Central memory CD8-positive, alpha-beta T cell (primary cell): ENCODE data around the gene SLC22A23.

ENCODE experiments used
- ATAC-seq: fragments of 150-1000 bp; cut with Tn5 transposase; replicated peaks from 2 replicates; pipeline ENCODE4 v1.10.0; 2022; ENCODE audit warnings: mild to moderate bottlenecking, moderate FRiP score, moderate number of reproducible peaks; ENCODE audit not compliant: poor library complexity, severe bottlenecking; ENCODE audit errors: extremely low read depth
- DNase-seq, 2 donors: peaks; one replicate each; pipeline ENCODE4 v3.0.0; 2021; ENCODE audit warnings: low spot score in 2 of 2
- H3K27ac Mint-ChIP-seq: one replicate; pipeline ENCODE4 v1.8.0; 2022; ENCODE audit warnings: low read depth, mild to moderate bottlenecking, moderate library complexity, mixed read lengths
- H3K27me3 Mint-ChIP-seq: one replicate; pipeline ENCODE4 v1.8.0; 2022; ENCODE audit warnings: mixed read lengths
- H3K36me3 Mint-ChIP-seq: one replicate; pipeline ENCODE4 v1.8.0; 2022; ENCODE audit warnings: mild to moderate bottlenecking, moderate library complexity, mixed read lengths; ENCODE audit not compliant: insufficient read depth
- H3K4me1 Mint-ChIP-seq: one replicate; pipeline ENCODE4 v1.8.0; 2022; ENCODE audit warnings: mixed read lengths
- H3K4me3 Mint-ChIP-seq: one replicate; pipeline ENCODE4 v1.8.0; 2022; ENCODE audit warnings: mild to moderate bottlenecking, moderate library complexity, mixed read lengths
- H3K9me3 Mint-ChIP-seq: one replicate; pipeline ENCODE4 v1.8.0; 2022; ENCODE audit warnings: mixed read lengths

The SLC22A23 gene

GRCh38 chr6:3292431-3293197, 164.2 kb downstream of the SLC22A23 start:
- Mint-ChIP-seq H3K27ac (no peak overlapping the region), H3K4me1 (no peaks in the 10 kb centered on the region), H3K9me3 (no peaks in the 10 kb centered on the region), H3K4me3 (no peak overlapping the region), H3K27me3 (peaks cover 47% of the 10 kb centered on the region), H3K36me3 (no peaks in the 10 kb centered on the region)
- no peak for ATAC-seq
- DNase-seq: no peak

DNA sequence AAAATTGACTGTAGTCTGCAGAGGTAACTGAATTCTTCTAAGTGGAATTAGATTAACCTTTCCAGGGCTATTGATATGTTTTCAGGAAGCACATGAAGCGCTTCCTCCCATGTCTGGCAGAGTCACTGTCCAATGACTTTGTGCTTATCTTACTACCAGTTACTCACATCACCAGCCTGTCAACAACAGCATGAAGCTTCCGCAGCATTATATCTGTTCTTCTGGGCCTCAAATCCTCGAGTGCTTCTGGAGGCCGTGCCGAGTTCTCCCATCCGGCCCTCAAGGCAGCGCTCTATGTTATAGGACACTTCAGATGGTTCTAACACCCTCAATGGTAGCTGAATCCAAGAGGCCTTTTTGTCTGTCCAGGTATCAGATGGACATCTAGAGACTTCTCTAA, 164.9 kb downstream of the SLC22A23 start:
- H3K9me3 Mint-ChIP-seq: no peaks in the 10 kb centered on the region
- no peaks in the 10 kb centered on the region for H3K4me1 Mint-ChIP-seq
- H3K27ac Mint-ChIP-seq: no peak overlapping the region
- ATAC-seq (no peak), DNase-seq (no peak)
- peaks cover 41% of the 10 kb centered on the region for H3K27me3 Mint-ChIP-seq
- no peak overlapping the region for H3K4me3 Mint-ChIP-seq
- no peaks in the 10 kb centered on the region for H3K36me3 Mint-ChIP-seq

DNA sequence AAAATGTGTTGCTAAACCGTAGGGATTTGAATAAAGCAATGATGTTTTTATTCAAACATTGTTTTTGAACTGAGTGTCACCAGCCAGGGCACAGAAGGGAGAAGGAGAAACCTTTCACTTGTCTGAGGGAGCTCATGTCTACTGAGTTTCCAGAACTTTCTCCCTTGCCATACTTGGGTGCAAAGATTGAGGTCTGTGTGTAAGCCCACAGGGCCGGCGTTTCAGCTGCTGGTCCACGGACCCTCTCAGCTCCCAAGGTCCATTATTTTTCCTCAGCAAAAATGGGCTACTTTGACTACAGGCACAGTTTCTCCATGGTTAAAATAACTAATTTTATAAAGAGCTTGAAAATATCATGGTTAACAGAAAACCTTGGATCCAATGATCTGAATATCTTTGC, 165.5 kb downstream of the SLC22A23 start:
- H3K27me3 Mint-ChIP-seq: peaks cover 34% of the 10 kb centered on the region
- no peak overlapping the region for H3K4me3 Mint-ChIP-seq
- no peak overlapping the region for H3K27ac Mint-ChIP-seq
- no peaks in the 10 kb centered on the region for H3K36me3 Mint-ChIP-seq
- H3K9me3 Mint-ChIP-seq: no peaks in the 10 kb centered on the region
- H3K4me1 Mint-ChIP-seq: no peaks in the 10 kb centered on the region
- ATAC-seq (no peak), DNase-seq (no peak)

DNA sequence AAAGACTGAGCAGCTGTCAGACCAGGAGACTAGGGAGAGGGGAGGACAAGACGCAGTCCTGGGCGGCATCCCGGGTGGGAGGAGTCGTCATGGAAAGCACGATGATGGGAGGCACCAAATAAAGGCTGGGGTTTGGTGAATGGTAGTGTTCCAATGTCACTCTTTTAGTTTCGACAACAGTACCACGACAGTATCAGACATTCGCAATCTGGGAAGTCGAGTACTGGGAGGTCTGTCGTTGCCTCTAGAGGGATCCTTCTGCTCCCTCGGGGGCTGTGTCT, 166.0 kb downstream of the SLC22A23 start:
- no peaks in the 10 kb centered on the region for H3K4me1 Mint-ChIP-seq
- no peak overlapping the region for H3K4me3 Mint-ChIP-seq
- DNase-seq (no peak), ATAC-seq (no peak)
- no peak overlapping the region for H3K27ac Mint-ChIP-seq
- H3K27me3 Mint-ChIP-seq: peaks cover 31% of the 10 kb centered on the region
- H3K36me3 Mint-ChIP-seq: no peaks in the 10 kb centered on the region
- H3K9me3 Mint-ChIP-seq: no peaks in the 10 kb centered on the region

- Mint-ChIP-seq H3K27me3 (peaks cover 26% of the 10 kb centered on the region), H3K9me3 (no peaks in the 10 kb centered on the region), H3K27ac (no peak overlapping the region), H3K4me1 (no peaks in the 10 kb centered on the region), H3K4me3 (no peak overlapping the region), H3K36me3 (no peaks in the 10 kb centered on the region)
- ATAC-seq (no peak), DNase-seq (no peak)
These were observed 166.5 kb downstream of the SLC22A23 start for GRCh38 chr6:3290149-3290930.

DNA sequence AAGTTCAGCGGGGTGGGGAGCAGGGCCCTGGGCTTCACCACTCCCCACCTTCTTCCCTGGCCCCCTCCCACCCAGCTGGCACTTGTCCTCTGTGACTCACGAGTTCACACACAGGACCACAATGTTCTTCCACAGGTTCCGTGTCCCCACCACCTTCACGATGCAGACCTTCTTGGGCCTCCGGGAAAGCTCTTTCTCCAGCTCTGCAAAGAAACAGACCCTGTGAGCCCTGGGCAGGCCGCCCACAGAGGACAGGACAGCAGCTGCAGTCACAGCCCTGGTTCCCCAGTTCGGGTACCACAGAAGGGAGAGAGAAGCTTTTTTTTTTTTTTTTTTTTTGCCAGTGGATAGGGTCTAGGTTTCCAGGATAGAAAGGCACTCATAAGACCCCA, 167.2 kb downstream of the SLC22A23 start:
- no peak overlapping the region for H3K27ac Mint-ChIP-seq
- no peak for ATAC-seq
- no peak for DNase-seq

DNA sequence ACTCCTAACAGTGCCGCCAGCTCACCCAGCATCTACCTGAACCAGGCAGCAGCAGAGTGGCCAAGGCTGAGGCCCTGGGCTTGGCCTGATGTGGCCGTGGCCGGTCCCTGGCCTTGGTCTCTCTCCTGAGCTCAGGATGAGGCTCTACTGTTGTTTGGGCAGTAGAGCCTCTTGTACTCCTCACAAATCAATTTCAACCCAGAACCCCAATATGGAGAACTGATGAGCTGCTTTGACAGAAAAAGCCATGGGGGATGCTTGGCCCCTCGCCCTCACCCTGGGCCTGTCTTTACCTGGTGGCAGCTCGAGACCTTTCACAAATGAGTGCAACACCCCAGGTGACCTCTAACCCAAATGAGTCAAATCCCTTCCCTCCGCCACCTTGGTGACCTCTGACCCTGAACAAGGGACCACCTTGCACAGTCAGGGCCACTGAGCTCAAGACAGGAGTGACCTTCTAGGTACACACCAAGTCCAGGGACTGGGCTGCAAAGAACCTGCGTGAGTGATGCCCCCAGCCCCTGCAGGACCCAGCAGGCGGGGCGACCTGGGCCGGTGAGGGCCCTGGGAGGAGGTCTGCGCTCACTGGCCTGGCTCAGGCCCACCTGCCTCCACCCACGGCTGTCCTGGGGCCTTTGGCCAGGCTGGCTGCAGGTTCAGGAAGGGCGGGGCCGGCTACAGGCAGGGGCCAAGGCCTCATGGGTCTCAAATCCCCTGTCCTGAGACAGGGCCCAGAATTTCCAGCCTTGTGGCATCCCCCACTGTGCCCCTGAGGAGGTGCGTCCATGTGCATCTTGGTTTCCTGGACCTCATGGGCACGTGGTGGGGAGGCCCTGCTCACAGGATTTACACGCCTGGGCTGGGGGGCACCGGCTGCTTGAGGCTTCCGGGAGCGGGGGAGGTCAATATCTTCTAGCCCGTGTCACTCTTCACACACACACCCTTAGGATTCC, 167.9 kb downstream of the SLC22A23 start:
- ATAC-seq: no peak
- Mint-ChIP-seq H3K36me3 (no peaks in the 10 kb centered on the region), H3K9me3 (no peaks in the 10 kb centered on the region), H3K27me3 (peaks cover 12% of the 10 kb centered on the region), H3K4me3 (no peak overlapping the region), H3K4me1 (no peaks in the 10 kb centered on the region), H3K27ac (no peak overlapping the region)
- no peak for DNase-seq

More for the DNA sequence above, 167.2 kb downstream of the SLC22A23 start:
- Mint-ChIP-seq H3K27me3 (peaks cover 19% of the 10 kb centered on the region), H3K9me3 (no peaks in the 10 kb centered on the region), H3K4me3 (no peak overlapping the region), H3K4me1 (no peaks in the 10 kb centered on the region), H3K36me3 (no peaks in the 10 kb centered on the region)

- Mint-ChIP-seq H3K4me3 (no peak overlapping the region), H3K27ac (no peak overlapping the region), H3K9me3 (no peaks in the 10 kb centered on the region), H3K27me3 (peaks cover 7% of the 10 kb centered on the region), H3K36me3 (no peaks in the 10 kb centered on the region), H3K4me1 (no peaks in the 10 kb centered on the region)
- no peak for DNase-seq
- no peak for ATAC-seq
These were observed 168.7 kb downstream of the SLC22A23 start for GRCh38 chr6:3287976-3288707.

DNA sequence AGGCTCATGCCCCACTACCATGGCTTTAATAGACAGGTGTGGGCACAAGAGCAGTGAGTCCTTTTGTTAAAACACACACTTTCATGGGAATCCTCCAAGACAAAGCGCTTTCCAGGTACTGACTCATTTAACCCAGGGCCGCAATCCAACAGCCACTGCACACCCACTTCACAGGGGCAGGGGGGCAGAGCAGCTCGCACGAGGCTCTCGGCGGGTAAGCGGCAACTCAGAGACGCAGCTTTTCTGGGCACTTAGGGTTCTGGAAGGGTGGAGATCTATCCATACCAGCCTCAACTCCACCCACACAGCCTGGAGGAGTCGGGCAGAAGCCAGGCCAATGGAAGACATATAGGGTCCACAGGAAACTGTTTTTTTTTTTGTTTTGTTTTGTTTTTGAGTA, 169.5 kb downstream of the SLC22A23 start:
- DNase-seq (no peak), ATAC-seq (no peak)
- no peaks in the 10 kb centered on the region for H3K36me3 Mint-ChIP-seq
- no peaks in the 10 kb centered on the region for H3K27me3 Mint-ChIP-seq
- no peak overlapping the region for H3K27ac Mint-ChIP-seq
- no peak overlapping the region for H3K4me3 Mint-ChIP-seq
- no peaks in the 10 kb centered on the region for H3K4me1 Mint-ChIP-seq
- H3K9me3 Mint-ChIP-seq: no peaks in the 10 kb centered on the region

DNA sequence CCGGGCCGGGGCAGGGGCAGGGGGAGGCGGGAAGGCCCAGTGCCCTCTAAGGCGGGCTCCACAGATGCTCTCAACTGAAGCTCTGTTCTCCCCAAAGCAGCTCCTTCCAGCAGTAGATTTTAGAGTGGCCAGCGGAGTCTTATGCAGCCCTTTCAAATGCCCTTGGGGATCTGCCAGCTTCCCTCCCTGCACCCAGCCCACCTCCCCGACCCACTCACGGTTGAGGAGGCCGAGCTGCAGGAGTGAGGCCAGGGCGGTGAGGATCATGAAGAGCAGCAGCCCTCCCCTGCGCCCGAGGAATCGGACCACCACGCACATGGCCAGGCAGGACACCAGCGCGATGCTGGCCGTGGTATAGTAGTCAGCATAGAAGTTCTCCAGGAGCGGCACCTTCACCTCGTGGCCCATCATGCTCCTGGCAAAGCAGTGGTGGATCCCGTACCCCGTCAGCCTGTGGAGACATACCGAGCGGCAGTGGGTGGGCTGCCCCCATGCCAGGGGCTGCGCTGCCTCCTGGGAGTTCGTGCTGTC, 170.1 kb downstream of the SLC22A23 start:
- Mint-ChIP-seq H3K4me1 (no peaks in the 10 kb centered on the region), H3K36me3 (no peaks in the 10 kb centered on the region), H3K27me3 (no peaks in the 10 kb centered on the region), H3K9me3 (no peaks in the 10 kb centered on the region), H3K27ac (no peak overlapping the region), H3K4me3 (no peak overlapping the region)
- DNase-seq (no peak), ATAC-seq (no peak)

DNA sequence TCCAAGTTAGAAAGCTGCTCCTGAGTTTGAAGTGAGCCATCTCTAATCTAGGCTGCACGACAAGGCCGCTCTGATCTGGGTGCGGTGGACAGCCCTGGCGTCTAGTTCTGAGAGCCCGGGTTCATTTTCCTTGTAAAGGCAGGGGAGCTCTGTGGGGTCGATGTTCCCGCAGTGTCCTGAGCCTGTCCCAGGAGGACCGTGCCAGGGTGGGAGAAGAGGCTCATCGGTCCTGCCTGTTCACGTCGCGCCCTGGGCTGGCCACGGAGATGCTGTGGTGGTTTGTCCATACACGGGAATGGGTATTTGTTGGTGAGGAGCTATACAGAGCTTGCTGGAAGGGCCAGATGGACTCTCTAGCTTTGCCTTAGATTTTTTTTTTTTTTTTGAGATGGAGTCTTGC, 171.1 kb downstream of the SLC22A23 start:
- H3K27me3 Mint-ChIP-seq: no peaks in the 10 kb centered on the region
- ATAC-seq (no peak), DNase-seq (no peak)
- no peaks in the 10 kb centered on the region for H3K36me3 Mint-ChIP-seq
- H3K4me3 Mint-ChIP-seq: no peak overlapping the region
- no peaks in the 10 kb centered on the region for H3K9me3 Mint-ChIP-seq
- no peak overlapping the region for H3K27ac Mint-ChIP-seq
- H3K4me1 Mint-ChIP-seq: no peaks in the 10 kb centered on the region

DNA sequence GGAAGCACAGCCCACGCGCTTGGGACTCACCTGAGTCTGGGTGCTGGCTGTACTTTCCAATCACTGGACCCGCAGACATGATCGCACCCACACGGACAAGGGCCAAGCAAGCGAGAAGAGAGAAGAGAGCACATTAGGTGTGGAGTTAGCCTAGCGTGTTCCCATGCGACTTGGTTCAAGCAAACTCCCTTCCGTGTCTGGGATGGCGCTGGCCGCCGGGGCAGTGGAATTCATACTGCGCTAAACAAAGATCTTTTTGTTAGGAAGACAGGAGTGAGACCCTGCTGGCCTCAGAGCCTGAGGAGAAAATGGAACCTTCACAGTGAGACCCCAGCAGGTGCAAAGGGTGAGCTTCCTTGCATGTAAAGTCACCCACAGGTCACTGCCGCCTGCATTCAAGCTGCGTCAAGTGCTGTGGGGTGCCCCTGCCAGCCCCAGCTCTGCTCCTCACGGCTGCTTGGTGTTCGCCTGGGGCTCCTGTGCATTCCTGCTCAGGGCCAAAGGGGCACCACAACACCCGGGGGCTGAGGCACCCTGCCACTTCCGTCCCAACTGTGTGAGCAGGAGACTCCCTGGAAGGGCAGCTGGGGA, 171.7 kb downstream of the SLC22A23 start:
- ATAC-seq: no peak
- no peaks in the 10 kb centered on the region for H3K27me3 Mint-ChIP-seq
- H3K27ac Mint-ChIP-seq: no peak overlapping the region
- H3K4me3 Mint-ChIP-seq: no peak overlapping the region
- H3K36me3 Mint-ChIP-seq: no peaks in the 10 kb centered on the region
- H3K4me1 Mint-ChIP-seq: no peaks in the 10 kb centered on the region
- H3K9me3 Mint-ChIP-seq: no peaks in the 10 kb centered on the region
- DNase-seq: no peak
